ENCODE measurements around the gene MRC1. TPM values are rescaled to one million over a fixed set of nuclear protein-coding genes. Genes with fewer than 3 reads are reported as not detected.
A peak's percentile ranks its signal among the peaks of the same experiment; 100 is the strongest.

Gene MRC1
- total and polyA plus RNA-seq, 9 of the 15 experiments (the other 6 are each of a cell fraction or from before 2014, with no cell fraction given): 0.01 to 0.20 (median 0.03) TPM; not detected in 5

- TF ChIP-seq DEAF1 (CRISPR knock-in tag; IDR thresholded peaks at IDR 0.05): peak; percentile 56; the same call in 1 of the 2 replicates
Observed at GRCh38 chr10:17872191-17873091, 63.3 kb downstream of the MRC1 start (continued).

DNA sequence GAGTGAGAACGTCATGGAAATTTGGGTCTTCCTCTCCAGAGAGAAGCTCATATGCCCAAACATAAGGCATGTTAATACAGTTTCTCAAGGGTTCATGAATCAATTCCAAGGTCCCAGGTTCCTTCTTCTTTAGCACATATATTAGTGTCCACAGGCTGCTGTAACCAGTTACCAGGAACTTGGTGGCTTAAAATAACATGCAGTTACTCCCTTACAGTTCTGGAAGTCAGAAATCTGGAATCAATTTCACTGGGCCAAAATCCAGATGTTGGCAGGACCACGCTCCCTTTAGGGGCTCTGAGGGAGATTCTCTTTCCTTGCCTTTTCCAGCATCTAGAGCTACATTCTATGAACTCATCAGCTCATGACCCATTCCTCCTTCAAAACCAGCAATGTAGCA lies 64.8 kb downstream of the MRC1 start:
- intact Hi-C loops (cut with micrococcal nuclease): loop anchor here (5.0 to 10.0 kb wide), 2 partner anchors 139 to 582 kb away; no protein-coding TSS in a partner anchor
- Histone ChIP-seq H3K9me3 (replicated peaks; ENCODE audit: control insufficient read depth, insufficient read depth, low read depth, low read length) (no peaks in the 10 kb centered on the region), H3K4me2 (ENCODE audit: insufficient read depth, low read length) (no peak overlapping the region), H2AFZ (ENCODE audit: low read depth, low read length) (no peak overlapping the region), H3K27me3 (ENCODE audit: control insufficient read depth in 2 of 2, insufficient read depth in 2 of 2, low read length in 2 of 2) (peaks cover 0 to 1% of the 10 kb centered on the region in 2 experiments; a peak in 2 of 5 replicates), H3K36me3 (ENCODE audit: control insufficient read depth, insufficient read depth, low read length) (no peaks in the 10 kb centered on the region), H3K4me1 (replicated peaks in 1 of 2; ENCODE audit: control insufficient read depth in 2 of 2, insufficient read depth in 2 of 2, low read length in 2 of 2) (no peaks in the 10 kb centered on the region), H3K79me2 (ENCODE audit: control insufficient read depth, insufficient read depth, low read length) (no peaks in the 10 kb centered on the region), H4K20me1 (replicated peaks; ENCODE audit: control insufficient read depth, insufficient read depth, low read length) (no peaks in the 10 kb centered on the region), H3K9me1 (ENCODE audit: control insufficient read depth, insufficient read depth, low read length) (no peaks in the 10 kb centered on the region), H3K27ac (ENCODE audit: extremely low read depth, low read depth, low read length) (no peak overlapping the region), H3K4me3 (no peak overlapping the region), H3K9ac (ENCODE audit: insufficient read depth in 1 of 2, low read depth in 2 of 2, low read length in 2 of 2) (no peak overlapping the region)
- no TSS peak for BruUV-seq (replicated peaks)
- DNase-seq (ENCODE audit: extremely low read depth in 1 of 4, low spot score in 3 of 4) (no peak), FAIRE-seq (no peak), ATAC-seq (no peak)
- in situ Hi-C loops (cut with MboI): loop anchor here (10.0 to 25.0 kb wide), 3 partner anchors 269 to 1037 kb away; no protein-coding TSS in a partner anchor
- CTCF ChIA-PET (ENCODE audit: low intra/inter-chr PET ratio): no interaction called here
- WGBS (ENCODE audit: insufficient coverage, low coverage, missing lambda C conversion rate): 0% methylated on average over 2 of the region's 2 CpGs
- POLR2A ChIA-PET: interaction anchor here (0.6 kb wide), 1 partner anchor 283 kb away, joined by 3 read pairs; no protein-coding TSS in a partner anchor
- TF ChIP-seq SAFB (IDR thresholded peaks at IDR 0.05; ENCODE audit: borderline replicate concordance, low read depth, low read length) (no peak), ZNF197 (CRISPR knock-in tag; IDR thresholded peaks at IDR 0.05; ENCODE audit: low read depth) (no peak), SP1 (CRISPR knock-in tag; IDR thresholded peaks at IDR 0.05) (no peak)
- TF ChIP-seq, protein P1, sequence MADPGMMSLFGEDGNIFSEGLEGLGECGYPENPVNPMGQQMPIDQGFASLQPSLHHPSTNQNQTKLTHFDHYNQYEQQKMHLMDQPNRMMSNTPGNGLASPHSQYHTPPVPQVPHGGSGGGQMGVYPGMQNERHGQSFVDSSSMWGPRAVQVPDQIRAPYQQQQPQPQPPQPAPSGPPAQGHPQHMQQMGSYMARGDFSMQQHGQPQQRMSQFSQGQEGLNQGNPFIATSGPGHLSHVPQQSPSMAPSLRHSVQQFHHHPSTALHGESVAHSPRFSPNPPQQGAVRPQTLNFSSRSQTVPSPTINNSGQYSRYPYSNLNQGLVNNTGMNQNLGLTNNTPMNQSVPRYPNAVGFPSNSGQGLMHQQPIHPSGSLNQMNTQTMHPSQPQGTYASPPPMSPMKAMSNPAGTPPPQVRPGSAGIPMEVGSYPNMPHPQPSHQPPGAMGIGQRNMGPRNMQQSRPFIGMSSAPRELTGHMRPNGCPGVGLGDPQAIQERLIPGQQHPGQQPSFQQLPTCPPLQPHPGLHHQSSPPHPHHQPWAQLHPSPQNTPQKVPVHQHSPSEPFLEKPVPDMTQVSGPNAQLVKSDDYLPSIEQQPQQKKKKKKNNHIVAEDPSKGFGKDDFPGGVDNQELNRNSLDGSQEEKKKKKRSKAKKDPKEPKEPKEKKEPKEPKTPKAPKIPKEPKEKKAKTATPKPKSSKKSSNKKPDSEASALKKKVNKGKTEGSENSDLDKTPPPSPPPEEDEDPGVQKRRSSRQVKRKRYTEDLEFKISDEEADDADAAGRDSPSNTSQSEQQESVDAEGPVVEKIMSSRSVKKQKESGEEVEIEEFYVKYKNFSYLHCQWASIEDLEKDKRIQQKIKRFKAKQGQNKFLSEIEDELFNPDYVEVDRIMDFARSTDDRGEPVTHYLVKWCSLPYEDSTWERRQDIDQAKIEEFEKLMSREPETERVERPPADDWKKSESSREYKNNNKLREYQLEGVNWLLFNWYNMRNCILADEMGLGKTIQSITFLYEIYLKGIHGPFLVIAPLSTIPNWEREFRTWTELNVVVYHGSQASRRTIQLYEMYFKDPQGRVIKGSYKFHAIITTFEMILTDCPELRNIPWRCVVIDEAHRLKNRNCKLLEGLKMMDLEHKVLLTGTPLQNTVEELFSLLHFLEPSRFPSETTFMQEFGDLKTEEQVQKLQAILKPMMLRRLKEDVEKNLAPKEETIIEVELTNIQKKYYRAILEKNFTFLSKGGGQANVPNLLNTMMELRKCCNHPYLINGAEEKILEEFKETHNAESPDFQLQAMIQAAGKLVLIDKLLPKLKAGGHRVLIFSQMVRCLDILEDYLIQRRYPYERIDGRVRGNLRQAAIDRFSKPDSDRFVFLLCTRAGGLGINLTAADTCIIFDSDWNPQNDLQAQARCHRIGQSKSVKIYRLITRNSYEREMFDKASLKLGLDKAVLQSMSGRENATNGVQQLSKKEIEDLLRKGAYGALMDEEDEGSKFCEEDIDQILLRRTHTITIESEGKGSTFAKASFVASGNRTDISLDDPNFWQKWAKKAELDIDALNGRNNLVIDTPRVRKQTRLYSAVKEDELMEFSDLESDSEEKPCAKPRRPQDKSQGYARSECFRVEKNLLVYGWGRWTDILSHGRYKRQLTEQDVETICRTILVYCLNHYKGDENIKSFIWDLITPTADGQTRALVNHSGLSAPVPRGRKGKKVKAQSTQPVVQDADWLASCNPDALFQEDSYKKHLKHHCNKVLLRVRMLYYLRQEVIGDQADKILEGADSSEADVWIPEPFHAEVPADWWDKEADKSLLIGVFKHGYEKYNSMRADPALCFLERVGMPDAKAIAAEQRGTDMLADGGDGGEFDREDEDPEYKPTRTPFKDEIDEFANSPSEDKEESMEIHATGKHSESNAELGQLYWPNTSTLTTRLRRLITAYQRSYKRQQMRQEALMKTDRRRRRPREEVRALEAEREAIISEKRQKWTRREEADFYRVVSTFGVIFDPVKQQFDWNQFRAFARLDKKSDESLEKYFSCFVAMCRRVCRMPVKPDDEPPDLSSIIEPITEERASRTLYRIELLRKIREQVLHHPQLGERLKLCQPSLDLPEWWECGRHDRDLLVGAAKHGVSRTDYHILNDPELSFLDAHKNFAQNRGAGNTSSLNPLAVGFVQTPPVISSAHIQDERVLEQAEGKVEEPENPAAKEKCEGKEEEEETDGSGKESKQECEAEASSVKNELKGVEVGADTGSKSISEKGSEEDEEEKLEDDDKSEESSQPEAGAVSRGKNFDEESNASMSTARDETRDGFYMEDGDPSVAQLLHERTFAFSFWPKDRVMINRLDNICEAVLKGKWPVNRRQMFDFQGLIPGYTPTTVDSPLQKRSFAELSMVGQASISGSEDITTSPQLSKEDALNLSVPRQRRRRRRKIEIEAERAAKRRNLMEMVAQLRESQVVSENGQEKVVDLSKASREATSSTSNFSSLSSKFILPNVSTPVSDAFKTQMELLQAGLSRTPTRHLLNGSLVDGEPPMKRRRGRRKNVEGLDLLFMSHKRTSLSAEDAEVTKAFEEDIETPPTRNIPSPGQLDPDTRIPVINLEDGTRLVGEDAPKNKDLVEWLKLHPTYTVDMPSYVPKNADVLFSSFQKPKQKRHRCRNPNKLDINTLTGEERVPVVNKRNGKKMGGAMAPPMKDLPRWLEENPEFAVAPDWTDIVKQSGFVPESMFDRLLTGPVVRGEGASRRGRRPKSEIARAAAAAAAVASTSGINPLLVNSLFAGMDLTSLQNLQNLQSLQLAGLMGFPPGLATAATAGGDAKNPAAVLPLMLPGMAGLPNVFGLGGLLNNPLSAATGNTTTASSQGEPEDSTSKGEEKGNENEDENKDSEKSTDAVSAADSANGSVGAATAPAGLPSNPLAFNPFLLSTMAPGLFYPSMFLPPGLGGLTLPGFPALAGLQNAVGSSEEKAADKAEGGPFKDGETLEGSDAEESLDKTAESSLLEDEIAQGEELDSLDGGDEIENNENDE (IDR thresholded peaks at IDR 0.05; ENCODE audit: low read depth, low read length): no peak

All from K562 (cell line).